ENCODE data around the gene HSF2.

DNA sequence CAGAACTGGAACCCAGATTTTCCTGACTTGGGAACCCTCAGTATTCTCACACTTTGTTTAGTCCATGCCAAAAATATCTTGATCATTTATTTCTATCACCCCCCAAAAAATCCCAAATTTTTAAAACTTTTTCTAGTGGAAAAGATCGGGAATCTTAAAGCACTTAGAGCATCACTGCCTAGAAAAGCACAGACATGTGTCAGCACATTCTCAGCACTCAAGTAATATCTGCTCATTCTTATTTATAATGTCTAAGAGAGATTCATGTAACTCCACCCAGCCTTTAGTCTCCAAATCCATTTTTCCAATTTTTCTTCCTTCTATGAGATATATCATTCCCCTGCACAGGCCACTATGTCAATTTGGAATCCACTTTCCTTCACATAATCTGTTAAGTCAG lies 29.9 kb upstream of the HSF2 start:
- TF ChIP-seq, protein P1, sequence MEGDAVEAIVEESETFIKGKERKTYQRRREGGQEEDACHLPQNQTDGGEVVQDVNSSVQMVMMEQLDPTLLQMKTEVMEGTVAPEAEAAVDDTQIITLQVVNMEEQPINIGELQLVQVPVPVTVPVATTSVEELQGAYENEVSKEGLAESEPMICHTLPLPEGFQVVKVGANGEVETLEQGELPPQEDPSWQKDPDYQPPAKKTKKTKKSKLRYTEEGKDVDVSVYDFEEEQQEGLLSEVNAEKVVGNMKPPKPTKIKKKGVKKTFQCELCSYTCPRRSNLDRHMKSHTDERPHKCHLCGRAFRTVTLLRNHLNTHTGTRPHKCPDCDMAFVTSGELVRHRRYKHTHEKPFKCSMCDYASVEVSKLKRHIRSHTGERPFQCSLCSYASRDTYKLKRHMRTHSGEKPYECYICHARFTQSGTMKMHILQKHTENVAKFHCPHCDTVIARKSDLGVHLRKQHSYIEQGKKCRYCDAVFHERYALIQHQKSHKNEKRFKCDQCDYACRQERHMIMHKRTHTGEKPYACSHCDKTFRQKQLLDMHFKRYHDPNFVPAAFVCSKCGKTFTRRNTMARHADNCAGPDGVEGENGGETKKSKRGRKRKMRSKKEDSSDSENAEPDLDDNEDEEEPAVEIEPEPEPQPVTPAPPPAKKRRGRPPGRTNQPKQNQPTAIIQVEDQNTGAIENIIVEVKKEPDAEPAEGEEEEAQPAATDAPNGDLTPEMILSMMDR (IDR thresholded peaks at IDR 0.05; ENCODE audit: low read depth, low read length), result no peak
- TF ChIP-seq EZH2phosphoT487 (IDR thresholded peaks at IDR 0.05; ENCODE audit: low read depth), result no peak
